Activated naive CD4-positive, alpha-beta T cell treated with anti-CD3 and anti-CD28 coated beads for 36 hours (primary cell): ENCODE data around the gene TRIM2. TPM values are rescaled to one million over a fixed set of nuclear protein-coding genes. Genes with fewer than 3 reads are reported as not detected.
A peak's percentile ranks its signal among the peaks of the same experiment; 100 is the strongest.

Source experiments
- CTCF ChIA-PET: fragments of 350-600 bp; sonication (Branson Sonifier 250); formaldehyde crosslinking; loops from one replicate; lab custom pipeline; 2021; ENCODE audit warnings: antibody characterized with exemption; lab: Charles Lee
- DNase-seq: peaks from one replicate; pipeline ENCODE4 v3.0.0-alpha.2; 2020
- H3K27ac Mint-ChIP-seq: one replicate; pipeline ENCODE4 v1.8.0; 2021; ENCODE audit warnings: mild to moderate bottlenecking, mixed read lengths
- H3K27me3 Mint-ChIP-seq: one replicate; pipeline ENCODE4 v1.8.0; 2021; ENCODE audit warnings: low read depth, mixed read lengths
- H3K36me3 Mint-ChIP-seq: one replicate; pipeline ENCODE4 v1.8.0; 2021; ENCODE audit warnings: low read depth, mixed read lengths
- H3K4me1 Mint-ChIP-seq: one replicate; pipeline ENCODE4 v1.8.0; 2021; ENCODE audit warnings: low read depth, mixed read lengths
- H3K4me3 Mint-ChIP-seq: one replicate; pipeline ENCODE4 v1.8.0; 2021; ENCODE audit warnings: mild to moderate bottlenecking, moderate library complexity, mixed read lengths
- H3K9me3 Mint-ChIP-seq: one replicate; pipeline ENCODE4 v1.8.0; 2021; ENCODE audit warnings: mixed read lengths
- intact Hi-C: fragments of 100-400 bp; cut with micrococcal nuclease; formaldehyde crosslinking; loops from one replicate; pipeline ENCODE4 v1.15.1; 2023
- total RNA-seq, 2 experiments: library from RNA; stranded (reverse); gene quantifications; one replicate each; pipeline ENCODE4 v1.2.3, GENCODE V29; 2021

TRIM2 gene
- total RNA-seq, 2 experiments from 2014 or later: 3.8 to 4.2 TPM

- Mint-ChIP-seq H3K4me3 (no peak overlapping the region), H3K27me3 (peaks cover 4% of the 10 kb centered on the region), H3K9me3 (peaks cover 8% of the 10 kb centered on the region), H3K4me1 (peaks cover 38% of the 10 kb centered on the region), H3K27ac (no peak overlapping the region), H3K36me3 (peaks cover 10% of the 10 kb centered on the region)
- CTCF ChIA-PET: no interaction called here
- DNase-seq: no peak
- intact Hi-C loops: loop anchor here (10.0 kb wide), 2 partner anchors 196 to 416 kb away; no protein-coding TSS in a partner anchor
Measured at GRCh38 chr4:153228512-153229140, 24.4 kb downstream of the TRIM2 start.

DNA sequence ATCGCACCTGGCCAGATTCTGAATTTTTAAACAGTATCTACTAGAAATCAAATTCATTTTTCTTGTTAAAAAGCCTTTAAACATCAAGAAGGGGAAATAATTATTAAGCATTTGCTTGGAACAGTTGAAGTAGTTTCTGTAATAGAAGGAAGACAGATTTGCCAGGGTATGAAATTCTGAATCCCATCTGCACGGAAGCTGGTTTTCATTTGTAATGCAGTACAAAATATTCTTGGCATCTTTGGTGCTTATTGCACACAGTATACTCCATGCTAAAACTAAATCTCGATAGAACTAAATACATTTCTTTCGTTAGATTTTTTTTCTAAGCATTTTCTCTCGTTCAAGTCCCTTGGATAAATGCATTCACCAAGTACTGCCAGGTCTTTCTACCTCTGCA is 25.3 kb downstream of the TRIM2 start:
- no peak overlapping the region for H3K4me3 Mint-ChIP-seq
- H3K4me1 Mint-ChIP-seq: peaks cover 38% of the 10 kb centered on the region
- peaks cover 5% of the 10 kb centered on the region for H3K9me3 Mint-ChIP-seq
- intact Hi-C loops: loop anchor here (10.0 kb wide), 2 partner anchors 195 to 415 kb away; no protein-coding TSS in a partner anchor
- DNase-seq: no peak
- peaks cover 5% of the 10 kb centered on the region for H3K36me3 Mint-ChIP-seq
- CTCF ChIA-PET: interaction anchor here (0.7 kb wide), 1 partner anchor 80 kb away, joined by 4 read pairs; no protein-coding TSS in a partner anchor
- no peaks in the 10 kb centered on the region for H3K27me3 Mint-ChIP-seq
- no peak overlapping the region for H3K27ac Mint-ChIP-seq

- intact Hi-C loops: loop anchor here (1.0 kb wide), 1 partner anchor 84 kb away; no protein-coding TSS in a partner anchor
- H3K4me1 Mint-ChIP-seq: peaks cover 36% of the 10 kb centered on the region
- no peak overlapping the region for H3K27ac Mint-ChIP-seq
- no peak overlapping the region for H3K4me3 Mint-ChIP-seq
- DNase-seq: peak; percentile 39
- no peaks in the 10 kb centered on the region for H3K36me3 Mint-ChIP-seq
- no peaks in the 10 kb centered on the region for H3K9me3 Mint-ChIP-seq
- CTCF ChIA-PET: interaction anchor here (0.7 kb wide), 1 partner anchor 242 kb away, joined by 3 read pairs; no protein-coding TSS in a partner anchor
- no peaks in the 10 kb centered on the region for H3K27me3 Mint-ChIP-seq
Measured at GRCh38 chr4:153232768-153233167, 28.5 kb downstream of the TRIM2 start.

- no peak overlapping the region for H3K27ac Mint-ChIP-seq
- no peaks in the 10 kb centered on the region for H3K27me3 Mint-ChIP-seq
- intact Hi-C loops: no loop called here
- peaks cover 33% of the 10 kb centered on the region for H3K4me1 Mint-ChIP-seq
- no peak for DNase-seq
- no peaks in the 10 kb centered on the region for H3K9me3 Mint-ChIP-seq
- CTCF ChIA-PET: no interaction called here
- no peaks in the 10 kb centered on the region for H3K36me3 Mint-ChIP-seq
- H3K4me3 Mint-ChIP-seq: no peak overlapping the region
Measured at GRCh38 chr4:153233761-153234371, 29.6 kb downstream of the TRIM2 start.

- no peak overlapping the region for H3K4me3 Mint-ChIP-seq
- no peak overlapping the region for H3K27ac Mint-ChIP-seq
- no peaks in the 10 kb centered on the region for H3K36me3 Mint-ChIP-seq
- intact Hi-C loops: loop anchor here (1.0 kb wide), 1 partner anchor 13 kb away; no protein-coding TSS in a partner anchor
- CTCF ChIA-PET: interaction anchor here (0.6 to 1.2 kb wide), 4 partner anchors 17 to 408 kb away, joined by 3 to 5 read pairs (median 3); no protein-coding TSS in a partner anchor
- H3K9me3 Mint-ChIP-seq: no peaks in the 10 kb centered on the region
- DNase-seq: no peak
- H3K4me1 Mint-ChIP-seq: peaks cover 32% of the 10 kb centered on the region
- H3K27me3 Mint-ChIP-seq: no peaks in the 10 kb centered on the region
Measured at GRCh38 chr4:153234885-153235284, 30.6 kb downstream of the TRIM2 start.

DNA sequence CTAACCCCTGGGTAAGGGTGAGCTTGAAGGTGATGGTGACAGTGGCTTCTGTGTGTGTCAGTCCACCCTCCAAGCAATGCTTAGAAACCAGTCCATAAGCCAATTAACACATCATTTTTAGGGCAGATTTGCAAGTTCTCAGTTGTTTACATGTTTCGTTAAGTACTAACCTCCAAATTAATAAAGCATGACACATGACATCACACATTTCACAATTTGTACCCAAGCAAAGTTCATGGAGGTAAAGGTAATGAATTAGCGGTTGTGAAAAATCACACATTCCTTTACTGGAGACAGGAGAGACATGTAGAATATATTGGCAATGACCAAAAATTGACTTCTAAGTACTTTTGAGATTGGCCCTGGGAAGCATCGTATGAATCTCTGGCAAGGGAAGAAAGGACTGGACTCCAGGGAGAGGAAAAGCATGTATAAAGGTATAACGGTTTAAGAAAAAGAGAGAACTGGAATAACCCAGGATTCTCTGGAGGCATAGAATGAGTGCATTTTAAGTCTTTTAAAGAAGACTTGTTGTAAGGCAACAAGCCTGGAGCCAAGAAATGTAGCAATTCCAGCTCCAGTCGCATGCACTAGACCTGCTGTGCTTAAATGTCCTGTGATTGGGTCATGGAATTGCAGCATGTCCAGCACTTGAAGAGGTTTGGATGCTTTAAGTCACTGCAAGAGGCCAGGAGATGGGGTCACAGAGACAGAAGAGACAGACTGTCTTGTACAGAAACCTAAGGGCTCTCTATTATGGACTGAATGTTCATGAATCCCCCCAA is 34.1 kb downstream of the TRIM2 start:
- H3K27ac Mint-ChIP-seq: no peak overlapping the region

GRCh38 chr4:153239409-153239808 is 35.2 kb downstream of the TRIM2 start:
- no peaks in the 10 kb centered on the region for H3K36me3 Mint-ChIP-seq
- intact Hi-C loops: no loop called here
- H3K4me1 Mint-ChIP-seq: peaks cover 19% of the 10 kb centered on the region
- H3K27me3 Mint-ChIP-seq: no peaks in the 10 kb centered on the region
- H3K27ac Mint-ChIP-seq: no peak overlapping the region
- H3K4me3 Mint-ChIP-seq: no peak overlapping the region
- no peaks in the 10 kb centered on the region for H3K9me3 Mint-ChIP-seq
- DNase-seq: no peak
- CTCF ChIA-PET: no interaction called here

More for the DNA sequence above, 34.1 kb downstream of the TRIM2 start:
- Mint-ChIP-seq H3K4me3 (no peak overlapping the region), H3K27me3 (no peaks in the 10 kb centered on the region), H3K9me3 (no peaks in the 10 kb centered on the region), H3K4me1 (peaks cover 30% of the 10 kb centered on the region), H3K36me3 (no peaks in the 10 kb centered on the region)
- intact Hi-C loops: no loop called here
- CTCF ChIA-PET: no interaction called here
- no peak for DNase-seq

- H3K4me1 Mint-ChIP-seq: peaks cover 7% of the 10 kb centered on the region
- H3K4me3 Mint-ChIP-seq: no peak overlapping the region
- H3K27ac Mint-ChIP-seq: no peak overlapping the region
- H3K27me3 Mint-ChIP-seq: no peaks in the 10 kb centered on the region
- intact Hi-C loops: loop anchor here (10.0 kb wide), 1 partner anchor 1356 kb away; no protein-coding TSS in a partner anchor
- no peaks in the 10 kb centered on the region for H3K36me3 Mint-ChIP-seq
- H3K9me3 Mint-ChIP-seq: no peaks in the 10 kb centered on the region
- CTCF ChIA-PET: no interaction called here
- no peak for DNase-seq
Measured at GRCh38 chr4:153241295-153241694, 37.1 kb downstream of the TRIM2 start.

DNA sequence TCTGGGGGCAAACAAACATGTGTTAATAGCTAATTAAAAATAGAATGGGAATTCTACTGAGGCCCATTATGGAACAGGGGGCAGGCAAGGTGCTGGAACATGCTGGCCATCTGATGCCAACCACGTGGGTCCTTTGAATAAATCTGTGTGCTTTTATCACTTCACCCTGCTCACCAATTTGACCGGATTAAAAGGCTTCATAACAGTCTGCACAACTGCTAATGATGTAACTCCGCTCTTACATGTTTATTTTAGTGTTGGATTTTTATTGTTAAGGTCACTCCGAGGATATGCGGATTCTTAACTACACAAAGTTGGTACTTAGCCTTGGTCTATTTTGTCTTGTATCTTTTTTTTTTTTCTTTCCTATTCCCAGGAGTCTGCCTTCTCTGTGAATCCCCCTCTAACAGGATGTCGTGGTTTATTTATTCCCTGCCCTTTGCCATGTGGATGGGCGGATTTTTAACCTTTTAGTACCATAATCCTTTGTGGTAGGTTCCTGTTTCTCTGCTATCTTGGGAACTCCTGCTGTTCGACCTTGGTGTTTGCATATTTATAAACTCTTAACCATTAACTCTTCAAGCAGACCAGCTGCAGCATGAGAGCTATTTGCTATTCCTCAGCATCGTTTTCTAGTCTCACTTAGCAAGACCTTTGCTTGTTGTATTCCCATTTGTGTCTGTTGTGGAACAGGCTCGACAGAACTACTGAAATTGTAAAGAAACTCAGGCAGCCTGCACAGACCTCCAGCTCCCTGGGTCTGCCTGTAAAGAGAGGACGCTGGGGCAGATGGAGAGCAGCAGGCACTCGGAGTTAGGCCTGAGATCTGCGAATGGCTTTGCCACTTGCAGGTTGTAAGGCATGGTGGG is 38.0 kb downstream of the TRIM2 start:
- intact Hi-C loops: loop anchor here (10.0 kb wide), 1 partner anchor 1357 kb away; no protein-coding TSS in a partner anchor
- H3K4me1 Mint-ChIP-seq: peaks cover 7% of the 10 kb centered on the region
- no peak overlapping the region for H3K27ac Mint-ChIP-seq
- no peak for DNase-seq
- H3K4me3 Mint-ChIP-seq: no peak overlapping the region
- H3K9me3 Mint-ChIP-seq: no peaks in the 10 kb centered on the region
- no peaks in the 10 kb centered on the region for H3K27me3 Mint-ChIP-seq
- CTCF ChIA-PET: interaction anchor here (0.9 kb wide), 1 partner anchor 86 kb away, joined by 3 read pairs; no protein-coding TSS in a partner anchor
- no peaks in the 10 kb centered on the region for H3K36me3 Mint-ChIP-seq

- intact Hi-C loops: loop anchor here (10.0 kb wide), 1 partner anchor 1358 kb away; no protein-coding TSS in a partner anchor
- H3K27ac Mint-ChIP-seq: no peak overlapping the region
- peak; percentile 21 for DNase-seq
- peaks cover 7% of the 10 kb centered on the region for H3K4me1 Mint-ChIP-seq
- H3K9me3 Mint-ChIP-seq: no peaks in the 10 kb centered on the region
- no peaks in the 10 kb centered on the region for H3K36me3 Mint-ChIP-seq
- H3K4me3 Mint-ChIP-seq: no peak overlapping the region
- H3K27me3 Mint-ChIP-seq: no peaks in the 10 kb centered on the region
- CTCF ChIA-PET: no interaction called here
Measured at GRCh38 chr4:153242839-153243324, 38.6 kb downstream of the TRIM2 start.

GRCh38 chr4:153243468-153243867 is 39.2 kb downstream of the TRIM2 start:
- no peak overlapping the region for H3K4me3 Mint-ChIP-seq
- peaks cover 12% of the 10 kb centered on the region for H3K4me1 Mint-ChIP-seq
- DNase-seq: no peak
- CTCF ChIA-PET: no interaction called here
- H3K9me3 Mint-ChIP-seq: no peaks in the 10 kb centered on the region
- intact Hi-C loops: loop anchor here (10.0 kb wide), 1 partner anchor 1359 kb away; no protein-coding TSS in a partner anchor
- H3K27ac Mint-ChIP-seq: no peak overlapping the region
- H3K27me3 Mint-ChIP-seq: no peaks in the 10 kb centered on the region
- no peaks in the 10 kb centered on the region for H3K36me3 Mint-ChIP-seq
